ENCODE measurements around the gene PPFIA3. TPM values are rescaled to one million over a fixed set of nuclear protein-coding genes. Genes with fewer than 3 reads are reported as not detected.

Gene PPFIA3
- total RNA-seq, 2 donors from 2014 or later = 6.7 to 15.2 TPM

DNA sequence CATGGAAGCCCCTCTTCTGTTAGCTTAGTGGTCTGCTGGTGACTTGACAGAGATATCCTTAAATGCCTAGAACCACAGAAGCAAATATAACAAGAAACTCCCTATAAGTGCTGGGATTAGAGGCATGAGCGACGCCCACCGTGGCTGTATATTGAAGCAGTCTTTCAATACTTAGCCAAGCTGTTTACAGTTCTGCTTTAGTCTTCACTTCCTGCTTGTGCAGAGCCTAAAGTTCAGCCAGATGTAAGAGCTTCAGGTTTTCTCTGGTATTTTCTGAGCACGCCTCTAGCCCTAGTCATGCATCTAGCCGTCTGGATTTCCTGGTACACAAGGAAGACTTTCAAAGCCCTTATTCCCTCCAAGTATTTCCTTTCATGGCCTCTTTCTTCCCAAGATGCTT lies 66.8 kb downstream of the PPFIA3 start:
- no peak for ATAC-seq

DNA sequence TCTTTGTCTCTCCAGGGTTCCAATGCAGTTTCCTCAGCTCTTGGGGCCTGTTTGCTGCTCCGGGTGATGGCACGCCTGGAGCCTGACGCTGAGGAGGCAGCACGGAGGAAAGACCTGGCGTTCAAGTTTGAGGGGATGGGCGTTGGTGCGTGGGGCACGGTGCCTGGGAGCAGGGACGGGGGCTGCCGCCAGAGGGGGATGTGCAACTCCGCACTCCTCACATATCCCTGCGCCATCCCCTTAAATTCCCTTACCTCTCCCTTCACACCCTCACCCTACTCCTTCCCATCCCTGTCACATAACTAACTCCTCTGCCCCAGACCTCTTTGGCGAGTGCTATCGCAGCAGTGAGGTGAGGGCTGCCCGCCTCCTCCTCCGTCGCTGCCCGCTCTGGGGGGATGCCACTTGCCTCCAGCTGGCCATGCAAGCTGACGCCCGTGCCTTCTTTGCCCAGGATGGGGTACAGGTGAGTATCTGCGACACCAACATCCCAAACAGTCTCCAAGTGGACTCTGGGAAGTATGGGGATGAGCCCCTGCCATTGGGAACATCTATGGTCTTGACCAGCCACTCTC lies 69.4 kb downstream of the PPFIA3 start:
- Histone ChIP-seq H3K27ac (no peak overlapping the region), H3K4me1 (no peaks in the 10 kb centered on the region), H3K27me3 (no peaks in the 10 kb centered on the region), H3K4me3 (no peak overlapping the region), H3K36me3 (replicated peaks in 1 of 2; ENCODE audit: insufficient read depth in 1 of 2, low read depth in 2 of 2) (no peaks in the 10 kb centered on the region), H3K9me3 (no peaks in the 10 kb centered on the region)
- DNase-seq = no peak
- no peak for ATAC-seq
- no peak for TF ChIP-seq POLR2A (IDR thresholded peaks at IDR 0.05)
- TF ChIP-seq, protein P1, sequence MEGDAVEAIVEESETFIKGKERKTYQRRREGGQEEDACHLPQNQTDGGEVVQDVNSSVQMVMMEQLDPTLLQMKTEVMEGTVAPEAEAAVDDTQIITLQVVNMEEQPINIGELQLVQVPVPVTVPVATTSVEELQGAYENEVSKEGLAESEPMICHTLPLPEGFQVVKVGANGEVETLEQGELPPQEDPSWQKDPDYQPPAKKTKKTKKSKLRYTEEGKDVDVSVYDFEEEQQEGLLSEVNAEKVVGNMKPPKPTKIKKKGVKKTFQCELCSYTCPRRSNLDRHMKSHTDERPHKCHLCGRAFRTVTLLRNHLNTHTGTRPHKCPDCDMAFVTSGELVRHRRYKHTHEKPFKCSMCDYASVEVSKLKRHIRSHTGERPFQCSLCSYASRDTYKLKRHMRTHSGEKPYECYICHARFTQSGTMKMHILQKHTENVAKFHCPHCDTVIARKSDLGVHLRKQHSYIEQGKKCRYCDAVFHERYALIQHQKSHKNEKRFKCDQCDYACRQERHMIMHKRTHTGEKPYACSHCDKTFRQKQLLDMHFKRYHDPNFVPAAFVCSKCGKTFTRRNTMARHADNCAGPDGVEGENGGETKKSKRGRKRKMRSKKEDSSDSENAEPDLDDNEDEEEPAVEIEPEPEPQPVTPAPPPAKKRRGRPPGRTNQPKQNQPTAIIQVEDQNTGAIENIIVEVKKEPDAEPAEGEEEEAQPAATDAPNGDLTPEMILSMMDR (IDR thresholded peaks at IDR 0.05) = no peak
- intact Hi-C loops (cut with DNase I) = no loop called here
- 89% methylated on average over 21 of the region's 21 CpGs for WGBS, 2 donors

More for the DNA sequence above, 66.8 kb downstream of the PPFIA3 start:
- intact Hi-C loops (cut with DNase I) = no loop called here
- 80 to 86% methylated on average over 5 of the region's 5 CpGs for WGBS, 2 donors
- DNase-seq = no peak
- no peaks in the 10 kb centered on the region for H3K27me3 ChIP-seq
- TF ChIP-seq POLR2A (IDR thresholded peaks at IDR 0.05) = no peak
- TF ChIP-seq, protein P1 (IDR thresholded peaks at IDR 0.05) = no peak
- no peak overlapping the region for H3K4me3 ChIP-seq
- H3K36me3 ChIP-seq (replicated peaks in 1 of 2; ENCODE audit: insufficient read depth in 1 of 2, low read depth in 2 of 2) = no peaks in the 10 kb centered on the region
- H3K9me3 ChIP-seq = no peaks in the 10 kb centered on the region
- H3K27ac ChIP-seq = no peak overlapping the region
- no peaks in the 10 kb centered on the region for H3K4me1 ChIP-seq

DNA sequence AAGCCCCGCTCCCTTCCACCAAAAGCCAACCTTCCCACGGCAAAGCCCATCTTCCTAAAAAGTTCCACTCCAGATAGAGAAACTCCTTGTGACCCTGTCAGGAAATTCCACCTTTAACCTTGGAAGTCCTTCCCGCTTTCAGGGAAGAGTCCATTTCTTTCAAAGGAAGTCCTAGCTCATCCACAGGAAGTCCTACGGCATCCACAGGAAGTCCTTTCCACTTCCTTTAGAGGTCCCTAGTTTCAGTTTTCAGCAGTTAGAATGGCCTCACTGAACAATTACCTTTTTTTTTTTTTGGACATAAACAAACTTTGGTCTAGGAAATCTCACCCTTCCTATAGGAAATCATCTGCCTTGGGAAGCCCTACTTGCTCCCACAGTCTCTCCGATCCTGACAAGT lies 69.9 kb downstream of the PPFIA3 start:
- Histone ChIP-seq H3K4me1 (no peaks in the 10 kb centered on the region), H3K36me3 (replicated peaks in 1 of 2; ENCODE audit: insufficient read depth in 1 of 2, low read depth in 2 of 2) (no peaks in the 10 kb centered on the region), H3K9me3 (no peaks in the 10 kb centered on the region), H3K27me3 (no peaks in the 10 kb centered on the region), H3K4me3 (no peak overlapping the region), H3K27ac (no peak overlapping the region)
- TF ChIP-seq POLR2A (IDR thresholded peaks at IDR 0.05) = no peak
- TF ChIP-seq, protein P1 (IDR thresholded peaks at IDR 0.05) = no peak
- WGBS, 2 donors = 84 to 94% methylated on average over 5 of the region's 5 CpGs
- DNase-seq = no peak
- intact Hi-C loops (cut with DNase I) = no loop called here
- no peak for ATAC-seq

DNA sequence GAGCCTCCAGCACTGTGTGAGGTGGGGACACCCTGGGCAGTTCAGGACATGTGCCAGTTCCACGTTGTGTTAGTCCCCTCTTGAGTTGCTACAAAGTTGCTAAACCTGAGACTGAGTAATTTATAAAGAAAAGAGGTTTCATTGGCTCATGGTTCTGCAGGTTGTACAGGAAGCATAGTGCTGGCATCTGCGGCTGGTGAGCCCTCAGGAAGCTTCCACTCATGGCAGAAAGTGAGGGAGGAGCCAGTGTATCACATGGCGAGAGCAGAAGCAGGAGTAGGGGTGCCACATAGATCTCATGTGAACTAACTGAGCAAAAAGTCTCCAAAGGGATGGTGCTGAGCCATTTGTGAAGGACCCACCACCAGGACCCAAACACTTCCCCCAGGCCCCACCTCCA lies 71.4 kb downstream of the PPFIA3 start:
- DNase-seq (no peak), ATAC-seq (no peak)
- intact Hi-C loops (cut with DNase I) = no loop called here
- Histone ChIP-seq H3K27ac (no peak overlapping the region), H3K4me1 (no peaks in the 10 kb centered on the region), H3K4me3 (no peak overlapping the region), H3K27me3 (no peaks in the 10 kb centered on the region), H3K9me3 (no peaks in the 10 kb centered on the region), H3K36me3 (replicated peaks in 1 of 2; ENCODE audit: insufficient read depth in 1 of 2, low read depth in 2 of 2) (no peaks in the 10 kb centered on the region)
- no peak for TF ChIP-seq POLR2A (IDR thresholded peaks at IDR 0.05)
- TF ChIP-seq, protein P1 (IDR thresholded peaks at IDR 0.05) = no peak
- 87 to 100% methylated on average over 3 of the region's 3 CpGs for WGBS, 2 donors

DNA sequence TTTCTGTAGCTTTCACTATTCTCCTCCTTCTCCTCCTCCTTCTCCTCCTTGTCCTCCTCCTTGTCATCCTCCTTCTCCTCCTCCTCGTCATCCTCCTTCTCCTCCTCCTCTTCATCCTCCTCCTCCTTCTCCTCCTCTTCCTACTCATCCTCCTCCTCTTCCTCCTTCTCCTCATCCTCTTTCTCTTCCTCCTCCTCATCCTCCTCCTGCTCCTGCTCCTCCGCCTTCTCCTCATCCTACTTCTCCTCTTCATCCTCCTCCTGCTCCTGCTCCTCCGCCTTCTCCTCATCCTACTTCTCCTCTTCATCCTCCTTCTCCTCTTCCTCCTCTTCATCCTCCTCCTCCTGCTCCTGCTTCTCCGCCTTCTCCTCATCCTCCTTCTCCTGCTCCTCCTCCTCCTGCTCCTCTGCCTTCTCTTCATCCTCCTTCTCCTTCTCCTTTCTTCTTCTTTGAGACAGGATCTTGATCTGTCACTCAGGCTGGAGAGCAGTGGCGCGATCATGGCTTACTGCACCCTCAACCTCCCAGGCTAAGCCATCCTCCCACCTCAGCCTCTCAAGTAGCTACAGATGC lies 74.6 kb downstream of the PPFIA3 start:
- ATAC-seq (no peak), DNase-seq (no peak)
- no peaks in the 10 kb centered on the region for H3K9me3 ChIP-seq
- TF ChIP-seq POLR2A (IDR thresholded peaks at IDR 0.05) = no peak
- TF ChIP-seq, protein P1 (IDR thresholded peaks at IDR 0.05) = no peak
- H3K4me3 ChIP-seq = no peak overlapping the region
- H3K36me3 ChIP-seq (replicated peaks in 1 of 2; ENCODE audit: insufficient read depth in 1 of 2, low read depth in 2 of 2) = no peaks in the 10 kb centered on the region
- H3K4me1 ChIP-seq = no peaks in the 10 kb centered on the region
- intact Hi-C loops (cut with DNase I) = no loop called here
- H3K27me3 ChIP-seq = no peaks in the 10 kb centered on the region
- WGBS, 2 donors = 87 to 91% methylated on average over 6 of the region's 6 CpGs
- no peak overlapping the region for H3K27ac ChIP-seq

Data from body of pancreas (tissue), 4 donors.